Measurements from ENCODE around the gene KCNRG.
"Not testable (repeated sequence)": the region's sequence is repeated elsewhere in the genome, so short reads cannot be mapped to it uniquely, and the experiment has no call there.

The KCNRG gene, protein sequence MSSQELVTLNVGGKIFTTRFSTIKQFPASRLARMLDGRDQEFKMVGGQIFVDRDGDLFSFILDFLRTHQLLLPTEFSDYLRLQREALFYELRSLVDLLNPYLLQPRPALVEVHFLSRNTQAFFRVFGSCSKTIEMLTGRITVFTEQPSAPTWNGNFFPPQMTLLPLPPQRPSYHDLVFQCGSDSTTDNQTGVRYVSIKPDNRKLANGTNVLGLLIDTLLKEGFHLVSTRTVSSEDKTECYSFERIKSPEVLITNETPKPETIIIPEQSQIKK

DNA sequence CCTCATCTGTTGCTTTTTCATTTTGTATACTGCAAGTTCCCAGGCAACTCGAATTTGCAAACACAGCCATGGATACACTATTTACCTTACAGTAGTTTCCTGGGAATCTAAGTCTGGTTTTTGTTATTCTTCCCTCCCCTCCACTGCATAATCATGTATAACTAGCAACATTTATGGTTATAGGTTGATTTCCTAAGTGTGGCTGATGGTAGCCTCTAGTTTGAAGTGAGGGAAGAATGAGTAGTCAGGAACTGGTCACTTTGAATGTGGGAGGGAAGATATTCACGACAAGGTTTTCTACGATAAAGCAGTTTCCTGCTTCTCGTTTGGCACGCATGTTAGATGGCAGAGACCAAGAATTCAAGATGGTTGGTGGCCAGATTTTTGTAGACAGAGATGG, at the start of gene KCNRG:
TSS of gene KCNRG (plus strand) at position 187 of the 400 bp plus-strand sequence. CDS start at position 237, 50 bp downstream.
- DNase-seq: no peak

- DNase-seq: no peak
Measured at GRCh38 chr13:49967456-49967855, 47.8 kb upstream of the KCNRG start.

- DNase-seq: no peak
Measured at GRCh38 chr13:49972709-49973108, 42.5 kb upstream of the KCNRG start.

DNA sequence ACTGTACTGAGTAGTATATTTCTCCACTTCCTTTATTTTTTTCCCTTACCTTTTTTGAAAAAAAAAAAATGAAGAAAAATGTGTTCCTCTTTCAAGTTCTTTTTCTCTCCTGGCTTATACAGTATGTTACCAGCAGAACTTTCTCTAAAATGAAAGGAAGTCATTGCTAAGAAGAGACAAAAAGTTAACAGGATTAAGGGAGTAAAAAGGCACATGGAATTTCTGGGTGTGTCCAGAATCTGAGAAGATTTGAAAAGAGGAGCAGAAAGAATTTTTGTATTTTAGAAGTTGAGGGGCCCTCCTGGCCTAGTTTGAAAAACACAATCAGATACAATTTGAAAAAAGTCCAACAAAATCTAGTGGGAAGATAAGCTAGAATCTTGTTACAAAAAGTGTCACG, 39.4 kb upstream of the KCNRG start:
- no peak for DNase-seq

GRCh38 chr13:49976314-49977258, 38.7 kb upstream of the KCNRG start:
- DNase-seq: peak; percentile 59

DNA sequence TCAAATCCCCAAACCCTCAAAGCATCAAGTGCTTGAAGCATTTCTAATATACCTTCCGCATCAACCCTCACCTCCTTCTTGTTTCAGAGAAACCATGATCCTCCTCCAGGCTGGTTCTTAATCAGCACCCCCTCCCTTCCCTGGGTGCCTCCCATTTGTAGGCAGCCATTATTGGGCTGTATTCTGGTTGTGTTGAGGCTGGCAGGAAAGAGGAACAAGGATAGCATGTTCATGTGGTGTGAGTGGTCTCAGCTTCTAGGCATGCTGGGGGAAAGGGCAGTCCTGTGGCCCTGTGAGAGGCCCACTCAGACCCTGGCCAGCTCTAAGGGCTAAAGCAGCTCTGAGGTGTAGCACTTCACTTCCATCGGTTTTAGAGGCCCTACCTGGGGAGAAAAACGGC, 37.3 kb upstream of the KCNRG start:
- no peak for DNase-seq

- DNase-seq: no peak
Measured at GRCh38 chr13:49980266-49980665, 35.0 kb upstream of the KCNRG start.

DNA sequence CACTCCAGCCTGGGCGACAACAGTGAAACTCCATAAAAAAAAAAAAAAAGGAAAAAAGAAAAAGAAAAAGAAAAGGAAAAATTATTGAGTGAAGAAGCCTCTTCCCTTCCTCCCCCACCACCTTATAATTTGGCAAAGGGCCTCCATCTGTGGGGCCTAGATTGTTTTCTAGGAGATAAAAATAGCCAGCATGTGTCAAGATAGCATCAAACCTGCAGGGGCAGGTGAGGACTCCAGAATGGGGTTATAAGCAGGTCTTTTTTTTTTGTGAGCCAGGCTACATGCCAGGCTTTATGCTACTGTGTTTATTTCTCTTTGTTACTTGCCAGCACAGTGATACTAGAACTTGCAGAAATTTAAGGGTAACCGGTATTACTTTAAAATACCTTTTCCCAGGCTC, 30.1 kb upstream of the KCNRG start:
- peak; percentile 49 for DNase-seq

GRCh38 chr13:49986471-49986870, 28.8 kb upstream of the KCNRG start:
- no peak for DNase-seq

- DNase-seq: not testable (repeated sequence)
Measured at GRCh38 chr13:49990612-49991011, 24.6 kb upstream of the KCNRG start.

DNA sequence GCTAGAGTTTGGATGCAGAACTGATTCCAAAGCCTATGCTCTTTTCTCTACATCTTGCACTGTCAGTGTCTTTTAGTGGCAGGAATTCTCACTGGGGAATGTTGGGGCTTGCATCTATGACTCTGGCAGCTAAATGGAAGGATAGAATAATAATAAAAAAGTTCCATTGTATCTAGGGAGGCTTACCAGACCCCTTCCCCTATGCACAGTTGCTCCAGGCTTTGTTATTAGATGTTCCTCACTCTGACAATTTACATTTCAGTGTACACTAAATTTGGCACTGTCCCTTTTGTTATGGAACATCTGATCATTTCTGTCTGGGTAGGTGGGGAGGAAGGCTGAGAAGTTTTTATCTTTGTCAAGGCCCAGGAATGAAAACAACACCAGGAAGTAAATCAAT, 22.1 kb upstream of the KCNRG start:
- DNase-seq: no peak

GRCh38 chr13:49993666-49994065, 21.6 kb upstream of the KCNRG start:
- DNase-seq: no peak

GRCh38 chr13:49995625-49996101, 19.6 kb upstream of the KCNRG start:
- no peak for DNase-seq

DNA sequence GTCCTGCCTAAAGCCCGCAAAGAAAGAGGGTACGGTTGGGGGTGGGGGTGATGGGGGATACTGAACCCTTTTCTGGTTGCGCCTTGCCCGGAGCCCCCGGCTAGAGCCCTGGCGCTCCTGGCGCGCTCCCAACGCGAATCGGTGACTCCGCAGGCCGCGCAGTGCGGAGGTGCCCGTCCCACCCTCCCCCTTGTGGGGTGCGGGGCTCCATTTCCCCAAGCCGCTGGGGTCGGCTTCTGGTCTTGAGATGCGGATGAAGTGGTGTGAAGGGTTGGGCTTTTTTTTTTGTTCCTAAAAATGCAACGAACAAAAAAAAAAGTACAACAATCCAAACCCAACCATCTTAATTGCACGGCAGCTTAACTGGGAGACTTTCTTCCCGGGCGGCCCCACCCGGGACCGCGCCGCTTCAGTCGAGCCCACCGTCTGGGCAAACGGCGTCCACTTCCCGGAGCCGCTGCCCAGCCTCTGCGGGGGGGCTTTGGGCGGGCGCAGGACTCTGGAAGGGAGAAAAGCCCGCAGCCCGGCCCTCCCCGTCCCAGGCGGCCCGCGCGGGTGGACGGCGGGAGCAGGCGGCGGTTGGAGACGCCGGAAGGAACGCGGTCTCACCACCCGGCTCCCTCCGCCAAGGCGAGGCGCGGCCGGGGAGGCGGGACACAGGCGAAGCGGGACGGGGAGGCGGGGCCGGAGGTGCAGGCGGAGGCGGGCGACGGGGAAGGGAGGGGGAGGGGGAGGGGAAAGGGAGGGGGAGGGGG, 18.9 kb upstream of the KCNRG start:
- peak; percentile 95 for DNase-seq

DNA sequence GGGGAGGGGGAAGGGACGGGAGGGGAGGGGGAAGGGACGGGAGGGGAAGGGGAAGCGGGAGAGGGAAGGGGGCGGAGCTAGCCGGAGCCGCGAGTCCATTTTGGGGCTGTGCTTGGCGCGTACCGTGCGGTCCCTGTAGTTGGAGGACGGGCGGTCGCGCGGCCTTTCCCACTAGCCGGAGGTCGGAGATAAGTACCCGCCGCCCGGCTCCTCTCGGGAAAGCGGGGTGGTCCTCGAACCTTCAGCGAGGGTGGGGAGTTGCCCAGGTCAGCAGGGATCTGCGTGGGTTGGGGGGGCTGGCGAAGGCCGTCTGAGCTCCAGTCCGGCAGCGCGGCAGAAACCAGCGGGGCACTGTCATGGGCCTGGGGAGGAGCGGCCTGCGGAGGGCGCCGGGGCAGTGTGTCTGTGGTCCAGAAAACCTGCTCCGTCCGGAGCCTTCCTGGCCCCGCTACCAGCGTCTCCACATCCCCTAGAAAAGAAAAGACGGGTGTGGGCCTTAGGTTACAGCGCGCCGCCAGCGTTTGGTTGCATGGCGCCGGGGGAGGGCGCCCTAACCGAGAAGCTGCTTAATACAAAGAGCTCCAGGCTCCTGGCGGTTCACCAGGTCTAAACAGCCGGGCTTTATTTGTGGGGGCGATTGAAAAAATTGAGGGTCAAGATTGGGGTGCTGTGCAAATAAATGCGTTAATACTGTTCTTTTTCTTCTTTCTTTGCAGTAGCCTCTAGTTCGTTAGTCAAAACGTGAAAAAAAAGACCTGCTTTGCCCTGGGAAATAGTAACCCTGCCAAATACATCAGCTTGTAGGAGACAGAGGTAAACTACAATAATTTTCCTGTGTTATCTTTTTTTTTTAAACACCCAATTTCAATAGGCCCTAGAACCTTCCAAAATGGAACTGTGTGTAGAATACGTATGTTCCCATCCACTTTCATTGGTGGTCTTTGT, 18.0 kb upstream of the KCNRG start, which contains the start of gene TRIM13:
TSS of gene TRIM13 (plus strand) at position 92 of the 945 bp plus-strand sequence. CDS start 14,899 bp downstream, outside the sequence.
- DNase-seq: peak; percentile 95

- DNase-seq: no peak
Measured at GRCh38 chr13:49997955-49998354, 17.3 kb upstream of the KCNRG start.

- DNase-seq: no peak
Measured at GRCh38 chr13:49998714-49999624, 16.3 kb upstream of the KCNRG start.

- DNase-seq: no peak
Measured at GRCh38 chr13:50001287-50001686, 14.0 kb upstream of the KCNRG start.

- no peak for DNase-seq
Measured at GRCh38 chr13:50006426-50007135, 8.7 kb upstream of the KCNRG start.

DNA sequence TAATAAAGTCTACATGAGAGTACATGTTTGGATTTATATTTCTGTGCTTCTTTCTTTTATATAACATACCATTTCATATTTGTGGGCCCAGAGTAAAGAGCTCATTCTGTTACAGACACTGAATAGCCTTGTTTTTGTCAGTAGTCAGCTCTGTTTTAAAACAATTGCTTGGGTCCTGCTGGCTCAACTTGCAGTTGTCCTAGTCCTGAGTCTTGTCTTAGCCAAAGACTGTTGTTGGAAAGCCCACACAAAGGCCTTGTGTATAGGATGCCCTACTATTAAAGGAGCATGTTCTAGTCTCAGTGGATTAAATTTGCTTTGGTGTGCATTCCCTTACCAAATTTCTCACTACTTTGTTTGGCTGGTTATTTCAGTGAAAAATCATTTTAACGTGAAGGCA, 3.8 kb upstream of the KCNRG start:
- DNase-seq: no peak

All from NCI-H2171 (cell line).